ENCODE measurements around the gene ZNF428. TPM values are rescaled to one million over a fixed set of nuclear protein-coding genes. Genes with fewer than 3 reads are reported as not detected.

The ZNF428 gene
- total RNA-seq, 1 donor from 2014 or later, result 27.1 TPM

- Histone ChIP-seq H3K9me3 (no peaks in the 10 kb centered on the region), H3K36me3 (no peaks in the 10 kb centered on the region), H3K27me3 (no peaks in the 10 kb centered on the region), H3K4me1 (no peaks in the 10 kb centered on the region), H3K4me3 (no peak overlapping the region), H3K27ac (no peak overlapping the region)
- intact Hi-C loops (cut with DNase I), result no loop called here
- ATAC-seq (no peak), DNase-seq (no peak)
- no peak for TF ChIP-seq CTCF (IDR thresholded peaks at IDR 0.05)
These were observed 14.6 kb upstream of the ZNF428 start for GRCh38 chr19:43634068-43634467.

- no peaks in the 10 kb centered on the region for H3K9me3 ChIP-seq
- H3K27me3 ChIP-seq, result no peaks in the 10 kb centered on the region
- DNase-seq, result no peak
- TF ChIP-seq CTCF (IDR thresholded peaks at IDR 0.05), result no peak
- H3K27ac ChIP-seq, result no peak overlapping the region
- no peaks in the 10 kb centered on the region for H3K36me3 ChIP-seq
- no peak overlapping the region for H3K4me3 ChIP-seq
- intact Hi-C loops (cut with DNase I), result no loop called here
- H3K4me1 ChIP-seq, result no peaks in the 10 kb centered on the region
- ATAC-seq, result no peak
These were observed 14.1 kb upstream of the ZNF428 start for GRCh38 chr19:43633520-43633919.

DNA sequence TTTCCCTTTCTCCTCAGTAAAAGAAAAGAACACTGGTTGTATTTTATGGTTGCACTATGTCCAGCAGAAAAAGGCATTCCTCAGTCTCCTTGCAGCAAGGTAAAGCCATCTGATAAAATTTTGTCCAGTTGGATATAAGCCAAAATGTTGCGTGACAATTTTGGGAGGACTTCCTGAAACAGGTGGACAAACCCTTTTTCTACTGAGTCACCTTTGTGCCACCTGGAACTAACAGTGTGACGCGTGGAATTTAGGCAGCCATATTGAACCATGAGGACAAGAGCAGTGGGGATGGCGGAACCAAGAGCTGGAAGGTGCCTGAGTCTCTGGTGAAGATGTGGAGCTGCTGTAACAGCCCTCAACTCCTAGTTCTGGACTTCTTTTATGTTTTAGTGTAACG, 12.1 kb upstream of the ZNF428 start:
- ATAC-seq, result no peak
- no peak for TF ChIP-seq CTCF (IDR thresholded peaks at IDR 0.05)
- no peak overlapping the region for H3K4me3 ChIP-seq
- intact Hi-C loops (cut with DNase I), result no loop called here
- no peaks in the 10 kb centered on the region for H3K27me3 ChIP-seq
- no peak overlapping the region for H3K27ac ChIP-seq
- no peaks in the 10 kb centered on the region for H3K4me1 ChIP-seq
- H3K36me3 ChIP-seq, result no peaks in the 10 kb centered on the region
- no peaks in the 10 kb centered on the region for H3K9me3 ChIP-seq
- no peak for DNase-seq

DNA sequence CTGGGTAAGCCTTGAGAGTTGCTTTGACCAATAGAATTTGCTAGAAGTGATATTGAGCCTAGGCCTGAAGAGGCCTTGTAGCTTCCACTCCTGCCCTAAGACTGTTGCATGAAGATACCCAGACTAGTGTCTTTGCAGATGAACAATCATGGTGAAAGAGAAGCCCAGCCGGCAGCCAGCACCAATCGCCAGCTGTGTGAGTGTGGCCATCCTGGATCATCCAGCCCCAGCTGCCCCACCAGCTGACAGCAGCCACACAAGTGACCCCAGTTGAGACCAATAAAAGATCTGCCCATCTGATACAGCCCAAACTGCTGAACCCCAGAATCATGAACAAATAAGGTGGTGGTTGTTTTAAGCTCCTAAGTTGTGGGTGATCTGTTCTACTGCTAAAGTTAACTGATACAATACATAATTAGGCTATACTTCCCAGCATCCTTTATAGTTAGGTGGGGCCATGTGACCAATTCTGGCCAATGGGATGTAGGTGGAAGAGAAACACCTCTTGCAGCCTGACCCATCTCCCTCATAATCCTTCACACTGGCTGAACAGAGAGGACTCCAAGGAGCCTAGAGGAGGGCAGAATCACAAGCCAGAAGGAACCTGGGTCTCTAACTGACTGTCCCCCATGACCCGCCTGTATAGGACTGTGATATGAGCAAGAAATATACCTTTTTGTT, 9.4 kb upstream of the ZNF428 start:
- no peak for ATAC-seq
- H3K4me3 ChIP-seq, result no peak overlapping the region
- TF ChIP-seq CTCF (IDR thresholded peaks at IDR 0.05), result no peak
- no peaks in the 10 kb centered on the region for H3K36me3 ChIP-seq
- no peak for DNase-seq
- no peak overlapping the region for H3K27ac ChIP-seq
- no peaks in the 10 kb centered on the region for H3K27me3 ChIP-seq
- intact Hi-C loops (cut with DNase I), result no loop called here
- no peaks in the 10 kb centered on the region for H3K9me3 ChIP-seq
- no peaks in the 10 kb centered on the region for H3K4me1 ChIP-seq

DNA sequence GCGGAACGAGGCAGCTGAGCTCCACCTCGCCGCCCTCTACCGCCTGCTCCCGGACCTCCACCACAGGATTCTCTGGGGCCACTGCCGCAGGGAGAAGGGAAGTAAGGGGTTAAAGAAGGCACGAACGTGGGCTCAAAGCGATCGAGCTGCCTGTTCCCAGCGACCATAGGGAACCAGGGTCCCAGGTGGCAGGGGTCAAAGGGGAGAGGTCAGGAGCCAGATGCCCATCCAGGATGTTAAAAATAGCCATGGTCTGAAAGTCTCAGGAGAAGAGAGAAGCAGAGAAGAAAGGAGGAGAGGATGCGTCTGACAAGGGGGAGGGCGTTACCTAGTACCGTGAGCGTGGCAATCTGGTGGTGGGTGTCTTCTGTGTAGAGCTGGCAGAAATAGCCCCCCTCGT, 7.4 kb upstream of the ZNF428 start:
- H3K4me3 ChIP-seq, result no peak overlapping the region
- no peaks in the 10 kb centered on the region for H3K27me3 ChIP-seq
- H3K4me1 ChIP-seq, result no peaks in the 10 kb centered on the region
- H3K27ac ChIP-seq, result no peak overlapping the region
- ATAC-seq, result no peak
- H3K9me3 ChIP-seq, result no peaks in the 10 kb centered on the region
- H3K36me3 ChIP-seq, result no peaks in the 10 kb centered on the region
- no peak for DNase-seq
- intact Hi-C loops (cut with DNase I), result no loop called here
- no peak for TF ChIP-seq CTCF (IDR thresholded peaks at IDR 0.05)
